Liver (tissue), 9 donors: Measurements from ENCODE around the gene KIF24. TPM values are rescaled to one million over a fixed set of nuclear protein-coding genes. Genes with fewer than 3 reads are reported as not detected.

Experiments
- DNase-seq: peaks from one replicate; pipeline ENCODE4 v3.0.0-alpha.2; 2017; ENCODE audit warnings: low spot score
- H3K27ac ChIP-seq, 2 donors: one replicate each; pipeline ENCODE4 v1.7.0; 2013; ENCODE audit warnings: inconsistent platforms in 2 of 2, low read length in 2 of 2, control low read depth in 1 of 2, low read depth in 1 of 2, mild to moderate bottlenecking in 1 of 2
- H3K27me3 ChIP-seq, 4 donors: one replicate each; pipeline versions ENCODE4 v1.6.1 to v1.7.0; 2013; ENCODE audit warnings: low read length in 3 of 4, inconsistent platforms in 1 of 4, mild to moderate bottlenecking in 1 of 4, moderate library complexity in 1 of 4; ENCODE audit not compliant: control insufficient read depth in 4 of 4, insufficient read depth in 4 of 4
- H3K36me3 ChIP-seq, 4 donors: one replicate each; pipeline versions ENCODE4 v1.6.1 to v1.7.0; 2013; ENCODE audit warnings: low read length in 3 of 4, mild to moderate bottlenecking in 3 of 4, low read depth in 1 of 4, moderate library complexity in 1 of 4; ENCODE audit not compliant: control insufficient read depth in 4 of 4, insufficient read depth in 3 of 4
- H3K4me1 ChIP-seq, 4 donors: one replicate each; pipeline versions ENCODE4 v1.6.1 to v1.7.0; 2013; ENCODE audit warnings: low read length in 3 of 4, mild to moderate bottlenecking in 3 of 4, moderate library complexity in 1 of 4; ENCODE audit not compliant: control insufficient read depth in 4 of 4, insufficient read depth in 4 of 4
- H3K4me3 ChIP-seq, 3 donors: one replicate each; pipeline versions ENCODE4 v1.6.1 to v1.7.0; 2013; ENCODE audit warnings: low read length in 3 of 3, control low read depth in 1 of 3, low read depth in 1 of 3, mild to moderate bottlenecking in 1 of 3
- H3K9ac ChIP-seq, 2 donors: one replicate each; pipeline ENCODE4 v1.7.0; 2013; ENCODE audit warnings: low read length in 2 of 2, mild to moderate bottlenecking in 2 of 2, moderate library complexity in 2 of 2, control low read depth in 1 of 2, low read depth in 1 of 2
- H3K9me3 ChIP-seq, 4 donors: one replicate each; pipeline versions ENCODE4 v1.6.1 to v1.7.0; 2013; ENCODE audit warnings: low read length in 3 of 4; ENCODE audit not compliant: control insufficient read depth in 4 of 4
- EGR1 ChIP-seq, 2 donors: IDR thresholded peaks; 2 replicates each; pipeline ENCODE4 v1.6.1; 2016 to 2018; ENCODE audit warnings: antibody characterized with exemption in 2 of 2, low read depth in 2 of 2
- FOXA1 ChIP-seq: IDR thresholded peaks from 2 replicates; pipeline ENCODE4 v1.6.1; 2016; ENCODE audit warnings: antibody characterized with exemption
- FOXA2 ChIP-seq: IDR thresholded peaks from 2 replicates; pipeline ENCODE4 v1.6.1; 2016; ENCODE audit warnings: antibody characterized with exemption
- GABPA ChIP-seq, 2 donors: IDR thresholded peaks in 1 of 2; conservative IDR thresholded peaks in 1 of 2; 2 replicates each; pipeline ENCODE4 v1.6.1; 2016; ENCODE audit warnings: antibody characterized with exemption in 2 of 2, mild to moderate bottlenecking in 1 of 2, moderate library complexity in 1 of 2
- HNF4A ChIP-seq, 2 donors: conservative IDR thresholded peaks; 2 replicates each; pipeline ENCODE4 v1.6.1; 2016; ENCODE audit warnings: antibody characterized with exemption in 2 of 2, mild to moderate bottlenecking in 2 of 2
- HNF4G ChIP-seq: IDR thresholded peaks from 2 replicates; pipeline ENCODE4 v1.6.1; 2016; ENCODE audit warnings: antibody characterized with exemption
- NR2F2 ChIP-seq: IDR thresholded peaks from 2 replicates; pipeline ENCODE4 v1.6.1; 2016; ENCODE audit warnings: antibody characterized with exemption
- RAD21 ChIP-seq, 2 donors: IDR thresholded peaks; 2 replicates each; pipeline ENCODE4 v1.6.1; 2016; ENCODE audit warnings: antibody characterized with exemption in 2 of 2, mild to moderate bottlenecking in 2 of 2
- RXRA ChIP-seq, 2 donors: IDR thresholded peaks; 2 replicates each; pipeline ENCODE4 v1.6.1; 2017 to 2018; ENCODE audit warnings: antibody characterized with exemption in 2 of 2, mild to moderate bottlenecking in 1 of 2
- SP1 ChIP-seq: IDR thresholded peaks from 2 replicates; pipeline ENCODE4 v1.6.1; 2018; ENCODE audit warnings: antibody characterized with exemption, mild to moderate bottlenecking
- TAF1 ChIP-seq: conservative IDR thresholded peaks from 2 replicates; pipeline ENCODE4 v1.6.1; 2016; ENCODE audit warnings: antibody characterized with exemption, mild to moderate bottlenecking
- YY1 ChIP-seq: IDR thresholded peaks from 2 replicates; pipeline ENCODE4 v1.6.1; 2016; ENCODE audit warnings: antibody characterized with exemption, mild to moderate bottlenecking
- WGBS: extraction: QIAGEN DNeasy Blood & Tissue Kit; methylation state at CpG from one replicate; pipeline ENCODE4 v1.1.7; 2013; 5-methylcytosine and 5-hydroxymethylcytosine counted together
- polyA plus RNA-seq, 2 donors: library from polyadenylated mRNA; stranded (reverse) in 1 of 2; unstranded in 1 of 2; fragments of 200-250 nt in 1 of 2; fragments of >200 nt in 1 of 2; fragmentation: Nextera tagmentation in 1 of 2; extraction: Ambion mirVana in 1 of 2; gene quantifications; one replicate each; pipeline versions ENCODE4 v1.2.1 to v1.2.3, GENCODE V29; 2013 to 2015
- total RNA-seq, 2 donors: library from RNA; depleted of rRNA; stranded (reverse); fragments of >200 nt; gene quantifications; one replicate each; pipeline ENCODE4 v1.2.3, GENCODE V29; 2014
- TF ChIP-seq, protein P1 (sequence below): IDR thresholded peaks from 2 replicates; pipeline ENCODE4 v1.6.1; 2016; ENCODE audit warnings: antibody characterized with exemption
- TF ChIP-seq, protein P2 (sequence below): IDR thresholded peaks from 2 replicates; pipeline ENCODE4 v1.6.1; 2016; ENCODE audit warnings: antibody characterized with exemption
- TF ChIP-seq, protein P3 (sequence below): IDR thresholded peaks from 2 replicates; pipeline ENCODE4 v1.6.1; 2016; ENCODE audit warnings: antibody characterized with exemption
- TF ChIP-seq, protein P4 (sequence below): fragments of 150-350 bp; IDR thresholded peaks from 2 replicates; pipeline ENCODE4 v1.5.1; 2017; ENCODE audit warnings: improper control_type of control experiment, low read depth, low read length; ENCODE audit not compliant: missing input control
- donor health status: healthy.
- donor health status: healthy.
- donor health status: healthy.
- donor health status: healthy.
- donor health status: healthy.

KIF24 gene
- total and polyA plus RNA-seq, 4 donors, result 0.13 to 4.1 (median 0.20) TPM

DNA sequence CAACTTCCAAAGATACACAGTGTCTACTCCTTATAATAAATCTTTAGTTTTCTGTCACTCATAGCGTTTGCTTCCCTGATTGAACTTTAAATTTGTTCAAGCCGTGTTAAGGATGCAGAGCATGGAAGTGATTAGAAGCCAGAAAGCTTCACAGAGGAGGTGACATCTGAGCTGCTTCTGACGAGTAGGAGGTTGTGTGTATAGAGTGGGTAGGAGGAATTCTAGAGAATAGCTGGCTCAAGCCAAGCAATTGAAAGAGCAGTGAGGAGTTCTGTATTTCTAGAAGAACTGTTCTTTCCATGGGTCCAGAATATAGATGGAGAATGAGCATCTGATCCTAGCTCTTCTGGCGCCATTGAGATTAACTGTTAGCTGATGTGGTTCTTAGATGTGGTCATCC is 6.3 kb upstream of the KIF24 start:
- 89% methylated on average over 4 of the region's 4 CpGs for WGBS
- no peak for TF ChIP-seq NR2F2
- no peak for TF ChIP-seq TAF1
- no peak for TF ChIP-seq RAD21 (IDR thresholded peaks at IDR 0.05)
- TF ChIP-seq FOXA2, result no peak
- no peak for TF ChIP-seq RXRA (IDR thresholded peaks at IDR 0.05)
- TF ChIP-seq, protein P1, sequence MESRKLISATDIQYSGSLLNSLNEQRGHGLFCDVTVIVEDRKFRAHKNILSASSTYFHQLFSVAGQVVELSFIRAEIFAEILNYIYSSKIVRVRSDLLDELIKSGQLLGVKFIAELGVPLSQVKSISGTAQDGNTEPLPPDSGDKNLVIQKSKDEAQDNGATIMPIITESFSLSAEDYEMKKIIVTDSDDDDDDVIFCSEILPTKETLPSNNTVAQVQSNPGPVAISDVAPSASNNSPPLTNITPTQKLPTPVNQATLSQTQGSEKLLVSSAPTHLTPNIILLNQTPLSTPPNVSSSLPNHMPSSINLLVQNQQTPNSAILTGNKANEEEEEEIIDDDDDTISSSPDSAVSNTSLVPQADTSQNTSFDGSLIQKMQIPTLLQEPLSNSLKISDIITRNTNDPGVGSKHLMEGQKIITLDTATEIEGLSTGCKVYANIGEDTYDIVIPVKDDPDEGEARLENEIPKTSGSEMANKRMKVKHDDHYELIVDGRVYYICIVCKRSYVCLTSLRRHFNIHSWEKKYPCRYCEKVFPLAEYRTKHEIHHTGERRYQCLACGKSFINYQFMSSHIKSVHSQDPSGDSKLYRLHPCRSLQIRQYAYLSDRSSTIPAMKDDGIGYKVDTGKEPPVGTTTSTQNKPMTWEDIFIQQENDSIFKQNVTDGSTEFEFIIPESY, result no peak
- no peak for TF ChIP-seq EGR1 (IDR thresholded peaks at IDR 0.05; ENCODE audit: low read depth in 2 of 2)
- no peak for TF ChIP-seq YY1
- TF ChIP-seq, protein P2, sequence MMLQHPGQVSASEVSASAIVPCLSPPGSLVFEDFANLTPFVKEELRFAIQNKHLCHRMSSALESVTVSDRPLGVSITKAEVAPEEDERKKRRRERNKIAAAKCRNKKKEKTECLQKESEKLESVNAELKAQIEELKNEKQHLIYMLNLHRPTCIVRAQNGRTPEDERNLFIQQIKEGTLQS, result no peak
- TF ChIP-seq GABPA (IDR thresholded peaks at IDR 0.05 in 1 of 2, conservative IDR thresholded peaks at IDR 0.05 in 1 of 2), result no peak
- peaks cover 0 to 1% (median 0%) of the 10 kb centered on the region in 4 donors for H3K36me3 ChIP-seq
- H3K27ac ChIP-seq, result no peak overlapping the region
- no peaks in the 10 kb centered on the region for H3K9me3 ChIP-seq
- H3K9ac ChIP-seq, result no peak overlapping the region
- H3K4me3 ChIP-seq, result no peak overlapping the region
- H3K4me1 ChIP-seq, result peaks cover 2 to 49% (median 24%) of the 10 kb centered on the region in 4 donors
- no peak for DNase-seq
- no peaks in the 10 kb centered on the region for H3K27me3 ChIP-seq

DNA sequence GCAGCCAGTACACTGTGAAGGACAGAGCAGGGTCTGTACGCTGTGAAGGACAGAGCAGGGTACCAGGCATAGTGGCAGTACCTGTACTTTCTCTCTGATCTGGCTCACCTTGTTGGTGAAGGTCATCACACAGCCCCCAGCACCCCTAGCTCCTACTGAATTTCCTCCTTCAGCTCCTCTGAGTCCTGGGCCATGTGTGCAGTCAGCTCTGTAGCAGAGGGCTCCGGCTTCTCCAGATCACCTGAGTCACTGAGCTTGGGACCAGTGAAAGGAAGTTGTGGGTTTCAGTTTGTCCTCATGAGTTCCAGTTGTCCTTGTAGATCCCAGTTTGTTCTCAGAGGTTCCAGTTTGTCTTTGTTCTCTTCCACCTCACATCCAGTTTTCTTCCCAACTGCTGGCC is 5.8 kb upstream of the KIF24 start:
- H3K9ac ChIP-seq, result no peak overlapping the region
- no peaks in the 10 kb centered on the region for H3K9me3 ChIP-seq
- H3K27me3 ChIP-seq, result no peaks in the 10 kb centered on the region
- no peak overlapping the region for H3K4me3 ChIP-seq
- H3K4me1 ChIP-seq, result peaks cover 2 to 52% (median 25%) of the 10 kb centered on the region in 4 donors
- WGBS, result 90% methylated on average over 2 of the region's 2 CpGs
- no peak overlapping the region for H3K27ac ChIP-seq
- no peak for TF ChIP-seq TAF1
- TF ChIP-seq GABPA (IDR thresholded peaks at IDR 0.05 in 1 of 2, conservative IDR thresholded peaks at IDR 0.05 in 1 of 2), result no peak
- no peak for TF ChIP-seq FOXA1
- TF ChIP-seq, protein P1, result no peak
- TF ChIP-seq RXRA (IDR thresholded peaks at IDR 0.05), result no peak
- TF ChIP-seq SP1, result no peak
- TF ChIP-seq HNF4G, result no peak
- TF ChIP-seq, protein P3, sequence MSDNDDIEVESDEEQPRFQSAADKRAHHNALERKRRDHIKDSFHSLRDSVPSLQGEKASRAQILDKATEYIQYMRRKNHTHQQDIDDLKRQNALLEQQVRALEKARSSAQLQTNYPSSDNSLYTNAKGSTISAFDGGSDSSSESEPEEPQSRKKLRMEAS, result no peak
- TF ChIP-seq, protein P4, sequence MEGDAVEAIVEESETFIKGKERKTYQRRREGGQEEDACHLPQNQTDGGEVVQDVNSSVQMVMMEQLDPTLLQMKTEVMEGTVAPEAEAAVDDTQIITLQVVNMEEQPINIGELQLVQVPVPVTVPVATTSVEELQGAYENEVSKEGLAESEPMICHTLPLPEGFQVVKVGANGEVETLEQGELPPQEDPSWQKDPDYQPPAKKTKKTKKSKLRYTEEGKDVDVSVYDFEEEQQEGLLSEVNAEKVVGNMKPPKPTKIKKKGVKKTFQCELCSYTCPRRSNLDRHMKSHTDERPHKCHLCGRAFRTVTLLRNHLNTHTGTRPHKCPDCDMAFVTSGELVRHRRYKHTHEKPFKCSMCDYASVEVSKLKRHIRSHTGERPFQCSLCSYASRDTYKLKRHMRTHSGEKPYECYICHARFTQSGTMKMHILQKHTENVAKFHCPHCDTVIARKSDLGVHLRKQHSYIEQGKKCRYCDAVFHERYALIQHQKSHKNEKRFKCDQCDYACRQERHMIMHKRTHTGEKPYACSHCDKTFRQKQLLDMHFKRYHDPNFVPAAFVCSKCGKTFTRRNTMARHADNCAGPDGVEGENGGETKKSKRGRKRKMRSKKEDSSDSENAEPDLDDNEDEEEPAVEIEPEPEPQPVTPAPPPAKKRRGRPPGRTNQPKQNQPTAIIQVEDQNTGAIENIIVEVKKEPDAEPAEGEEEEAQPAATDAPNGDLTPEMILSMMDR, result no peak
- TF ChIP-seq, protein P2, result no peak
- TF ChIP-seq NR2F2, result no peak
- no peak for TF ChIP-seq HNF4A (conservative IDR thresholded peaks at IDR 0.05)
- no peak for DNase-seq
- H3K36me3 ChIP-seq, result peaks cover 0 to 1% (median 0%) of the 10 kb centered on the region in 4 donors
